BLaER1 (cell line): Measurements from ENCODE around the gene KANK3.
"Not testable (repeated sequence)": the region's sequence is repeated elsewhere in the genome, so short reads cannot be mapped to it uniquely, and the experiment has no call there.

Source experiments
- H3K27ac ChIP-seq: shearing (Covaris generic); formaldehyde crosslinking; 2 replicates; pipeline ENCODE4 v1.8.1; 2022
- H3K27me3 ChIP-seq: shearing (Covaris generic); formaldehyde crosslinking; 2 replicates; pipeline ENCODE4 v1.8.1; 2022
- H3K36me3 ChIP-seq: shearing (Covaris generic); formaldehyde crosslinking; 2 replicates; pipeline ENCODE4 v1.8.1; 2022
- H3K4me1 ChIP-seq: shearing (Covaris generic); formaldehyde crosslinking; 2 replicates; pipeline ENCODE4 v1.8.1; 2022
- H3K4me2 ChIP-seq: shearing (Covaris generic); formaldehyde crosslinking; 2 replicates; pipeline ENCODE4 v1.8.1; 2022
- H3K4me3 ChIP-seq: shearing (Covaris generic); formaldehyde crosslinking; 2 replicates; pipeline ENCODE4 v1.8.1; 2022
- H3K9ac ChIP-seq: shearing (Covaris generic); formaldehyde crosslinking; 2 replicates; pipeline ENCODE4 v1.8.1; 2022
- H3K9me3 ChIP-seq: shearing (Covaris generic); formaldehyde crosslinking; 2 replicates; pipeline ENCODE4 v1.8.1; 2022
- H4K20me1 ChIP-seq: shearing (Covaris generic); formaldehyde crosslinking; 2 replicates; pipeline ENCODE4 v1.8.1; 2022
- Cebpa-rat ChIP-seq: shearing (Covaris generic); IDR thresholded peaks from 2 replicates; pipeline ENCODE4 v1.8.1; 2022

Gene KANK3

DNA sequence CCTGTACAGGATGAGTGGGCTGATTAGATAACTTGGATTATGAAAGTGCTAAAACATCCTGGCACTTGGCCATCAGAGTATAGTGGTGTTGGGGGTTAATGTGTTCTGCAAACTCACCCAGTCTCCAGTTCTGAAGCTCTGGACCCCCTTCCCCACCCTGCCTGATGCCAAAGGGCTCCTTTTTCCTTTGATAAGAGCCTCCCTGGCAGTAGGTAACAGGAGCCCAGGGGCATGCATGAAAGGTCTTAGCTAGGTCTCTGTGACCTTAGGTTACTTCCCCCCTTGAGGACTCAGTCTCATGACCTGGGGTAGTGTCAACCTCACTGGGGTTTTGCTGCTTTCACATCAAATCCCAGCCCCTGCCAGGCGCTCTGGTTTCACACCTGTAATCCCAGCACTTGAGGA is 19.3 kb downstream of the KANK3 start:
- Histone ChIP-seq H4K20me1 (peaks cover 34% of the 10 kb centered on the region), H3K9ac (no peak overlapping the region), H3K4me3 (no peak overlapping the region)

GRCh38 chr19:8322638-8322997 is 20.4 kb downstream of the KANK3 start:
- H3K36me3 ChIP-seq: peaks cover 32% of the 10 kb centered on the region

More for the DNA sequence above, 19.3 kb downstream of the KANK3 start:
- no peaks in the 10 kb centered on the region for H3K9me3 ChIP-seq
- peaks cover 47% of the 10 kb centered on the region for H3K4me1 ChIP-seq
- peak overlapping the region; percentile 97 for H3K4me2 ChIP-seq
- H3K36me3 ChIP-seq: peaks cover 32% of the 10 kb centered on the region
- no peak for TF ChIP-seq Cebpa-rat
- H3K27me3 ChIP-seq: no peaks in the 10 kb centered on the region
- H3K27ac ChIP-seq: no peak overlapping the region

GRCh38 chr19:8321986-8322637 is 20.9 kb downstream of the KANK3 start:
- peak overlapping the region; percentile 97 for H3K4me2 ChIP-seq
- TF ChIP-seq Cebpa-rat: no peak
- H3K4me1 ChIP-seq: peaks cover 63% of the 10 kb centered on the region
- peak overlapping the region; percentile 83 for H3K4me3 ChIP-seq
- no peaks in the 10 kb centered on the region for H3K27me3 ChIP-seq
- peak overlapping the region; percentile 98 for H3K9ac ChIP-seq
- H3K27ac ChIP-seq: peak overlapping the region; percentile 95
- peaks cover 34% of the 10 kb centered on the region for H4K20me1 ChIP-seq
- H3K9me3 ChIP-seq: no peaks in the 10 kb centered on the region
- peaks cover 32% of the 10 kb centered on the region for H3K36me3 ChIP-seq

More at GRCh38 chr19:8322638-8322997, 20.4 kb downstream of the KANK3 start:
- H3K27ac ChIP-seq: peak overlapping the region; percentile 95
- H4K20me1 ChIP-seq: peaks cover 34% of the 10 kb centered on the region
- H3K9ac ChIP-seq: peak overlapping the region; percentile 98
- H3K4me3 ChIP-seq: peak overlapping the region; percentile 83
- TF ChIP-seq Cebpa-rat: no peak
- H3K4me2 ChIP-seq: peak overlapping the region; percentile 97
- H3K9me3 ChIP-seq: no peaks in the 10 kb centered on the region
- H3K27me3 ChIP-seq: no peaks in the 10 kb centered on the region
- peaks cover 58% of the 10 kb centered on the region for H3K4me1 ChIP-seq

DNA sequence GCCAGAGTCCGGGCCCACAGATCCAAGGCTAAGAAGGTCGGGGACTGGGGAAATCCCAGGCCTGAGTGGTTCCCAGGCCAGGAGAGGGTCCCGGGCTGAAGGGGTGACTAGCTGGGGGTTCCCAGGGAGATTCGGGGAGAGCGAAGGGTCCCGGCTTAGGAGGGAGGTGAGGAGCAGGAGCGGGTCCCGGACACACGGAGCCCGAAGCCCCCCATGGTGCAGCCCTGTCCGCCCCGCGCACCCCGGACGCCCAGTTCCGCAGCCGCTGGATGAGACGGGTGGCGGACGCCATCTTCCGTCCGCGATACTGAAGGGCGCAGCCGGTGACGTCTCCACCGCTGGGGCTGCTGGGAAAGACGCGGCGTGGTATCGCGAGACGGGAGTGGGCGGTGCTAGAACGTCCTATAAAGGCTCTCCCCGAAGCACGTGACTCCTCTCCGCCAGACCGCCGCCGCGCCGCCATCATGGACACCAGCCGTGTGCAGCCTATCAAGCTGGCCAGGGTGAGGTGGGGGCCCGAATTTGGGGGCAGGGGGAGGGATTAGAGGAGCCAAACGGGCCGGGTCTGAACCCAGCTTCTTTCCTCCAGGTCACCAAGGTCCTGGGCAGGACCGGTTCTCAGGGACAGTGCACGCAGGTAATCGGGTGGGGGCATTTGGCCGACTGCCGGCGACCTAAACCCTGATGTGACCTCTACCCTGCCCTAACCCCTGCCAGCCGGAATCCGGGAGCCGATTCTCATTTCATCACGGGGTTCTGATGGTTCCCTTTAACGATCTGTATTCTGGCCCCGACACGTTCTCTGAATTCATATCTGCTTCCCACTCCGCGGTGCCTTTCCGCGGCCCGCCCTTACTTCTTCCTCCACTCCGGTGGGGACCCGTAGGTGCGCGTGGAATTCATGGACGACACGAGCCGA is 21.7 kb downstream of the KANK3 start, which contains the start of the genes NDUFA7 and RPS28:
Gene NDUFA7, minus strand, starts transcription at position 309 of the 919 bp plus-strand sequence. Its CDS starts 17 bp downstream, at position 292.
Gene RPS28, plus strand, starts transcription at position 430 of the 919 bp plus-strand sequence. Its CDS starts 35 bp downstream, at position 465.
- Histone ChIP-seq H4K20me1 (peaks cover 34% of the 10 kb centered on the region), H3K4me2 (peak within 1 kb of the TSS; percentile 97), H3K9me3 (no peaks in the 10 kb centered on the region), H3K27me3 (no peaks in the 10 kb centered on the region), H3K4me1 (peaks cover 71% of the 10 kb centered on the region), H3K4me3 (peak within 1 kb of the TSS; percentile 83), H3K36me3 (peaks cover 36% of the 10 kb centered on the region), H3K9ac (peak within 1 kb of the TSS; percentile 98), H3K27ac (peak within 1 kb of the TSS; percentile 95)
- no peak for TF ChIP-seq Cebpa-rat

- peaks cover 43% of the 10 kb centered on the region for H3K36me3 ChIP-seq
- TF ChIP-seq Cebpa-rat: no peak
These were observed 22.4 kb downstream of the KANK3 start for GRCh38 chr19:8320564-8321066.

DNA sequence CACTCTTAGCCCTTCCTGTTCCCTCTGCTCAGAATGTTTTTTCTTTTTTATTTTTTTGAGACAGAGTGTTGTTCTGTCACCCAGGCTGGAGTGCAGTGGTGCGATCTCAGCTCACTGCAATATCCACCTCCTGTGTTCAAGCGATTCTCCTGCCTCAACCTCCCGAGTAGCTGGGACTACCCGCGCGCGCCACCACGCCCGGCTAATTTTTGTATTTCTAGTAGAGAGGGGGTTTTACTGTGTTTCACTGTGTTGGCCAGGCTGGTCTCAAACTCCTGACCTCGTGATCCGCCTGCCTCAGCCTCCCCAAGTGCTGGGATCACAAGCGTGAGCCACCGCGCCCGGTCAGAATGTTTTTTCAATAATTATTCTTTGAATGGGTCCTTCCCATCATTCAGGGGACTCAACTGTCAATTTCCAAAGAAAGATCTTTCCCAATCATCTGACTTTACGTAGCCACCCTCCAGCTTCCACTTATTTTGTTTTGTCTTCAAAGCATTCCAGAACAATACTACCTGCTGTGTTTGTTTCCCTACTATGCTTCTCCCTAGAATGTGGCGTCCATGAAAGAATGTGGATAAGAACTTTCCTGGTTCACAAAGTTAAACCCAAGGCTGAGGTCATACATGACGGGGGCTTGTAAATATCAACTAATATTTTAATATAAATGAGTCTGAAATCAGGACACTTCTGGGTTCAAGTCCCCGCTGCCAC is 23.1 kb downstream of the KANK3 start:
- H3K36me3 ChIP-seq: peaks cover 47% of the 10 kb centered on the region
- peak overlapping the region; percentile 91 for H3K4me2 ChIP-seq
- H3K4me1 ChIP-seq: peaks cover 73% of the 10 kb centered on the region
- peaks cover 34% of the 10 kb centered on the region for H4K20me1 ChIP-seq
- peak overlapping the region; percentile 98 for H3K9ac ChIP-seq
- no peak for TF ChIP-seq Cebpa-rat
- H3K27me3 ChIP-seq: no peaks in the 10 kb centered on the region
- peak overlapping the region; percentile 83 for H3K4me3 ChIP-seq
- H3K9me3 ChIP-seq: no peaks in the 10 kb centered on the region
- peak overlapping the region; percentile 95 for H3K27ac ChIP-seq

More at GRCh38 chr19:8320564-8321066, 22.4 kb downstream of the KANK3 start:
- Histone ChIP-seq H3K27me3 (no peaks in the 10 kb centered on the region), H3K9me3 (no peaks in the 10 kb centered on the region), H3K27ac (peak overlapping the region; percentile 95), H3K4me3 (peak overlapping the region; percentile 83), H3K9ac (peak overlapping the region; percentile 98), H3K4me1 (peaks cover 73% of the 10 kb centered on the region), H3K4me2 (peak overlapping the region; percentile 91), H4K20me1 (peaks cover 34% of the 10 kb centered on the region)

GRCh38 chr19:8318835-8319234 is 24.2 kb downstream of the KANK3 start:
- H3K4me1 ChIP-seq: peaks cover 61% of the 10 kb centered on the region
- H3K4me2 ChIP-seq: peak overlapping the region; percentile 91

GRCh38 chr19:8316351-8317125 is 26.5 kb downstream of the KANK3 start:
- H4K20me1 ChIP-seq: peaks cover under 1% of the 10 kb centered on the region; the same call in 1 of the 2 replicates
- no peak for TF ChIP-seq Cebpa-rat
- peak overlapping the region; percentile 65 for H3K4me2 ChIP-seq
- H3K36me3 ChIP-seq: peaks cover 52% of the 10 kb centered on the region
- no peak overlapping the region for H3K4me3 ChIP-seq
- no peaks in the 10 kb centered on the region for H3K27me3 ChIP-seq
- peak overlapping the region; percentile 56 for H3K9ac ChIP-seq
- peaks cover 46% of the 10 kb centered on the region for H3K4me1 ChIP-seq
- no peaks in the 10 kb centered on the region for H3K9me3 ChIP-seq
- H3K27ac ChIP-seq: peak overlapping the region; percentile 76

More at GRCh38 chr19:8318835-8319234, 24.2 kb downstream of the KANK3 start:
- Histone ChIP-seq H4K20me1 (peaks cover 23% of the 10 kb centered on the region), H3K36me3 (peaks cover 47% of the 10 kb centered on the region)
- not testable (repeated sequence) for H3K27me3 ChIP-seq, H3K4me3 ChIP-seq, H3K9me3 ChIP-seq, H3K9ac ChIP-seq, H3K27ac ChIP-seq

- H4K20me1 ChIP-seq, H3K27ac ChIP-seq, H3K4me3 ChIP-seq, H3K9me3 ChIP-seq, H3K27me3 ChIP-seq, H3K4me2 ChIP-seq: not testable (repeated sequence)
- H3K36me3 ChIP-seq: peaks cover 66% of the 10 kb centered on the region
- peaks cover 40% of the 10 kb centered on the region for H3K4me1 ChIP-seq
- H3K9ac ChIP-seq: peak overlapping the region; percentile 15; the same call in 1 of the 2 replicates
These were observed 28.0 kb downstream of the KANK3 start for GRCh38 chr19:8314981-8315640.
